NT2/D1 (cell line): ENCODE data around the gene GABBR2.

Source experiments
- DNase-seq: peaks from one replicate; pipeline ENCODE4 v3.0.0-alpha.2; 2011; ENCODE audit warnings: low read depth, low spot score
- H3K27me3 ChIP-seq: 2 replicates; pipeline ENCODE4 v1.6.0; 2011; ENCODE audit warnings: mild to moderate bottlenecking; ENCODE audit not compliant: insufficient read length, insufficient read depth
- H3K36me3 ChIP-seq: 2 replicates; pipeline ENCODE4 v1.6.1; 2011; ENCODE audit warnings: mild to moderate bottlenecking, low read length, mixed read lengths; ENCODE audit not compliant: insufficient read depth, insufficient read length
- H3K4me1 ChIP-seq: 2 replicates; pipeline ENCODE4 v1.5.1; 2011; ENCODE audit not compliant: insufficient read depth, insufficient read length
- H3K4me3 ChIP-seq: 2 replicates; pipeline ENCODE4 v1.5.1; 2011; ENCODE audit warnings: low read depth; ENCODE audit not compliant: insufficient read length
- H3K9ac ChIP-seq: 2 replicates; pipeline ENCODE4 v1.6.0; 2011; ENCODE audit warnings: low read depth; ENCODE audit not compliant: insufficient read length
- H3K9me3 ChIP-seq: 2 replicates; pipeline ENCODE4 v1.5.1; 2011; ENCODE audit warnings: mild to moderate bottlenecking, low read length; ENCODE audit not compliant: insufficient read depth
- SUZ12 ChIP-seq: IDR thresholded peaks from 2 replicates; pipeline ENCODE4 v1.6.1; 2011; ENCODE audit not compliant: insufficient read length, insufficient read depth; ENCODE audit errors: extremely low read depth
- YY1 ChIP-seq: IDR thresholded peaks from 2 replicates; pipeline ENCODE4 v1.6.1; 2011; ENCODE audit not compliant: insufficient read length, insufficient read depth
- ZNF274 ChIP-seq: IDR thresholded peaks from 2 replicates; pipeline ENCODE4 v1.6.1; 2011; ENCODE audit warnings: mild to moderate bottlenecking, low read depth, low read length

GABBR2 gene

GRCh38 chr9:98334796-98335195 lies 373.9 kb downstream of the GABBR2 start:
- Histone ChIP-seq H3K4me3 (no peak overlapping the region), H3K9ac (no peak overlapping the region), H3K27me3 (no peaks in the 10 kb centered on the region), H3K4me1 (no peaks in the 10 kb centered on the region), H3K9me3 (peaks cover 5% of the 10 kb centered on the region; the same call in 1 of the 2 replicates), H3K36me3 (no peaks in the 10 kb centered on the region)
- TF ChIP-seq YY1, result no peak
- TF ChIP-seq SUZ12, result no peak
- no peak for TF ChIP-seq ZNF274
- no peak for DNase-seq

- Histone ChIP-seq H3K9me3 (no peaks in the 10 kb centered on the region), H3K27me3 (no peaks in the 10 kb centered on the region), H3K4me1 (no peaks in the 10 kb centered on the region), H3K4me3 (no peak overlapping the region), H3K36me3 (no peaks in the 10 kb centered on the region), H3K9ac (no peak overlapping the region)
- TF ChIP-seq SUZ12 (no peak), ZNF274 (no peak), YY1 (no peak)
- DNase-seq, result no peak
These were observed 374.8 kb downstream of the GABBR2 start for GRCh38 chr9:98333703-98334582.

GRCh38 chr9:98332405-98332831 lies 376.3 kb downstream of the GABBR2 start:
- Histone ChIP-seq H3K9ac (no peak overlapping the region), H3K36me3 (no peaks in the 10 kb centered on the region), H3K27me3 (no peaks in the 10 kb centered on the region), H3K4me1 (no peaks in the 10 kb centered on the region), H3K9me3 (no peaks in the 10 kb centered on the region), H3K4me3 (no peak overlapping the region)
- DNase-seq, result no peak
- TF ChIP-seq SUZ12 (no peak), YY1 (no peak), ZNF274 (no peak)

GRCh38 chr9:98331536-98332259 lies 377.0 kb downstream of the GABBR2 start:
- TF ChIP-seq YY1, result no peak
- no peak for TF ChIP-seq SUZ12
- TF ChIP-seq ZNF274, result no peak
- no peaks in the 10 kb centered on the region for H3K36me3 ChIP-seq
- no peaks in the 10 kb centered on the region for H3K4me1 ChIP-seq
- no peak for DNase-seq
- no peak overlapping the region for H3K4me3 ChIP-seq
- no peaks in the 10 kb centered on the region for H3K27me3 ChIP-seq
- no peak overlapping the region for H3K9ac ChIP-seq
- H3K9me3 ChIP-seq, result no peaks in the 10 kb centered on the region

GRCh38 chr9:98330831-98331230 lies 377.9 kb downstream of the GABBR2 start:
- no peak overlapping the region for H3K4me3 ChIP-seq
- no peak for TF ChIP-seq ZNF274
- no peak for TF ChIP-seq YY1
- TF ChIP-seq SUZ12, result no peak
- no peak for DNase-seq

GRCh38 chr9:98329904-98330303 lies 378.8 kb downstream of the GABBR2 start:
- Histone ChIP-seq H3K4me1 (no peaks in the 10 kb centered on the region), H3K36me3 (no peaks in the 10 kb centered on the region), H3K9me3 (no peaks in the 10 kb centered on the region), H3K27me3 (no peaks in the 10 kb centered on the region), H3K9ac (no peak overlapping the region), H3K4me3 (no peak overlapping the region)
- no peak for DNase-seq
- TF ChIP-seq ZNF274 (no peak), SUZ12 (no peak), YY1 (no peak)

More at GRCh38 chr9:98330831-98331230, 377.9 kb downstream of the GABBR2 start:
- no peaks in the 10 kb centered on the region for H3K4me1 ChIP-seq
- no peaks in the 10 kb centered on the region for H3K9me3 ChIP-seq
- H3K27me3 ChIP-seq, result no peaks in the 10 kb centered on the region
- no peak overlapping the region for H3K9ac ChIP-seq
- no peaks in the 10 kb centered on the region for H3K36me3 ChIP-seq

- Histone ChIP-seq H3K36me3 (no peaks in the 10 kb centered on the region), H3K9ac (no peak overlapping the region), H3K9me3 (no peaks in the 10 kb centered on the region), H3K4me3 (no peak overlapping the region), H3K4me1 (no peaks in the 10 kb centered on the region), H3K27me3 (no peaks in the 10 kb centered on the region)
- no peak for DNase-seq
- TF ChIP-seq YY1, result no peak
- no peak for TF ChIP-seq ZNF274
- TF ChIP-seq SUZ12, result no peak
These were observed 379.5 kb downstream of the GABBR2 start for GRCh38 chr9:98329281-98329680.
